Neural progenitor cell (in vitro differentiated cells): ENCODE results near the gene C21orf58.

Experiments
- EZH2 ChIP-seq: fragments of 200-600 bp; sonication (generic); IDR thresholded peaks from 2 replicates; pipeline ENCODE4 v1.6.1; 2017; ENCODE audit warnings: antibody characterized with exemption, mild to moderate bottlenecking, moderate library complexity
- TF ChIP-seq, protein P1 (sequence below): fragments of 200-600 bp; sonication (generic); IDR thresholded peaks from 2 replicates; pipeline ENCODE4 v1.5.1; 2017; ENCODE audit warnings: antibody characterized with exemption, mild to moderate bottlenecking

DNA sequence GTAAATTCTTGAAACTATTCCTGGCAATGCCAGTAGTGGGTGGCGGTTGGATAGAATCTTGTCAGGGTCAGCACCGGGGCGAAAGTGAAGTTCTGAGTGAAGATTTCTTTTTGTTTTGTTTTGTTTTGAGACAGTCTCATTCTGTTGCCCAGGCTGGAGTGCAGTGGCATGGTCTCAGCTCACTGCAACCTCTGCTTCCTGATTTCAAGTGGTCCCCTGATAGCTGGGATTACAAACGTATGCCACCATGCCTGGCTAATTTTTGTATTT is 33.6 kb upstream of the C21orf58 start:
- TF ChIP-seq, protein P1, sequence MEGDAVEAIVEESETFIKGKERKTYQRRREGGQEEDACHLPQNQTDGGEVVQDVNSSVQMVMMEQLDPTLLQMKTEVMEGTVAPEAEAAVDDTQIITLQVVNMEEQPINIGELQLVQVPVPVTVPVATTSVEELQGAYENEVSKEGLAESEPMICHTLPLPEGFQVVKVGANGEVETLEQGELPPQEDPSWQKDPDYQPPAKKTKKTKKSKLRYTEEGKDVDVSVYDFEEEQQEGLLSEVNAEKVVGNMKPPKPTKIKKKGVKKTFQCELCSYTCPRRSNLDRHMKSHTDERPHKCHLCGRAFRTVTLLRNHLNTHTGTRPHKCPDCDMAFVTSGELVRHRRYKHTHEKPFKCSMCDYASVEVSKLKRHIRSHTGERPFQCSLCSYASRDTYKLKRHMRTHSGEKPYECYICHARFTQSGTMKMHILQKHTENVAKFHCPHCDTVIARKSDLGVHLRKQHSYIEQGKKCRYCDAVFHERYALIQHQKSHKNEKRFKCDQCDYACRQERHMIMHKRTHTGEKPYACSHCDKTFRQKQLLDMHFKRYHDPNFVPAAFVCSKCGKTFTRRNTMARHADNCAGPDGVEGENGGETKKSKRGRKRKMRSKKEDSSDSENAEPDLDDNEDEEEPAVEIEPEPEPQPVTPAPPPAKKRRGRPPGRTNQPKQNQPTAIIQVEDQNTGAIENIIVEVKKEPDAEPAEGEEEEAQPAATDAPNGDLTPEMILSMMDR: no peak
- TF ChIP-seq EZH2: no peak
